Stimulated activated CD4-positive, alpha-beta T cell treated with anti-CD3 and anti-CD28 coated beads, Interleukin-2, amount 100 ng/mL, for 48 hours (primary cell): ENCODE data around the gene PLCB1.

Experiments
- DNase-seq, 2 donors: peaks; one replicate each; pipeline ENCODE4 v3.0.0-alpha.2; 2020

The PLCB1 gene

DNA sequence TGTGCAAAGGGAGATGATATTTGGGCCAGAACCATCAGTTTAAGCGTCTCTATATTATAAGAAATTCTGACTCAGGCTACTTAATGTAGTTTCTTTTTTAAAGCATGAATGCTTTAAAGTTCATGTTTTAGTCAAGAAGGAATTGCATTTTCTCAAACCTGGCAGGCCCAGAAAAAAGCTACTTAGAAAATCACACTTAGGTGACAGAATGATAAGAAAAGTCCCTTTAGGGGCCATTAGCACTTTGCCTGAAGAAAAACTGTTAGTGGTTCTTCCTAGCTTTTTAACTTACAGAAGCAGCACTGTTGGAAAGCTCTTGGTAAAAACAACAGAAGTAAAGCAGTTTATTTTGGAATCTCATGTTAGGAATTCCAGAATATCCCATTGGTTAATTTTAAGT, 387.8 kb downstream of the PLCB1 start:
- DNase-seq, result no peak

DNA sequence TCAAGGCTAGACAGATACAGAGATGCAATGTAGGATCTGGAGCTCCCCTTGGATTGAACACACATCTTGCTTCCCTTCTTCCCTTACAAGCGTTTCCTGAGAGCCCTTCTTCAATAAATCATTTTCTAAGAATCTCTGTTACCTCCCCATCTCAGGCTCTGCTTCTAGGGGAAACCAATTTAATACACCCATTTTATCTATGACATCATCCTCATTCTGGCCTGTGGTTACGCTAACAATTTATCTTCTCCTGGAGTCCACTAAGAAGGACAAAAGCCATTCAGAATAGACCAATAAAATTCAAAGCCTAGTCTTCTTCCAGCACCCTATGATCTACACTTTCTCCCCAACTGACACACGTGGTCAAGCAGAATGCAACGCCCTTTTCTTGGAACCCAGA, 390.1 kb downstream of the PLCB1 start:
- no peak for DNase-seq

DNA sequence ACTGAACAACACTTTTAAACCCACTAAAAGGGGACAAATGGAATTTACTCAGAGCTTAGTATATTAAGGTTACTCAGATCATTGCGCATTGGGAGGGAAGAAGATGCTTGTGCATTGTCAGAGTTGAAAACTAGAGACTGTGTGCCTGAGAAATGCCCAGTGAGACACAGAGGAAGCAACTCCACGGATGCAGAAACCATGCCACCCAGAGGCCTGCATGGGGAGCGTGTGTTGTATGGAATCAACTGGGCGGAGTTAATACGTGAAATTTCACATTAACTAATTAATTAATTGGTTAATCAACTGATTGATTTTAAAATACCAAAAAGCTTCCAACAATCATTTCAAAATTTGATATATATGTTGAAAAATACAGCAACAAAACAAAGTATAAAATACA, 391.6 kb downstream of the PLCB1 start:
- no peak for DNase-seq

DNA sequence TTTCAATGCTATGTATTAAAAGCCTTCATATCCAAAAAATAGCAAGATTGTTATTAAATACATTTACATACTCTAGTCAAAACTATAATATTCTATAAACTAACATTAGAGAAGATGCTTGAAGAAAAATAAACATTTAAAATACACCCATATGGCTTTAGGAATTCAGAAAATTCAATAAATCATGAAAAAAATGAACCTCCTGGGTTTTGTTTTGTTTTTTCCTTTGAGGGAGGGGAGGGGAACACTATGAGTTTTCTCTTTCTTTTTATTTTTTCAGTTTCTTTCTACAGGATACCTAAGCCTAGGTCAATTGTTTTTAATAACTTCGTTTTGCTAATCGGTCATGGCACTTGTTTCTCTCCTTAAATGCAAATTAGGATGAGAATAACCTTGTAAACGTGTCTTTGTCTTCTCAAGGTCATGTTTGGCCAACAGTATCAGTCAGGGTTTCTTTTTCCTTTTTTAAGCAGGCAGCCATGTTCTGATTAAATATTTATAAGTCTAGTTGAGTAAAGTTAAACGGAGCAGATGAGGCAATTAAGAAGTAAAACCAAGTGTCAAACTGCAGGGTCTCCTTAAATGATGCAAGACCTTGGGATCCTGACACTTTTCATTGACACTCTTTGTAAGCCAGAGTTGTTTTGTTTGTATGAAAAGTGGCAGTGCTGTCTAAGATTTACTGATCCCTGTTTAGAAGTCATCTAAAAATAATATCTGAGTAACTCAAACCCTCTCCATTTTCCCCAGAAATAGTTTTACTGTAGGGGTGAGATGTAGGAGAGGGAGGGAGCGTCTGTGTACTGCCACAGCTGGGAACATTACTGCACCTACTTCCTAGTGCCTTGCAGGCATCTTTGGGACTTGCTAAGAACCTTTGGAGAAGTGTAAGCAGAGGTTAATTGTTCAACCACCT, 392.3 kb downstream of the PLCB1 start:
- no peak for DNase-seq

DNA sequence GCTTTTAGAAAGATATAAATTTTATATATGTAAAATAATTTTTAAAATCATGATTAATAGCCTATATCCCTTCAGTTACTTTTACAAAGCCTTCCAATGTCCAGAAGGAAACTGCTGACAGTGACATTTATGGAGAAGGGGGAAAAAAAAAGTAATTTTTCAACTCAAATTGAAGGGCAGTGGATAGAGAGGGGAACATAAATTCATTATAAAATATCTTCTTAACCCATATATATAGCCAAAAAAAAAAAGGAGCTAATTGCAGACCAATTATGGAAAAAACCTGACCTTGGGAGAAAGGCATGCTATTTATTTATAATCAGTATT, 392.9 kb downstream of the PLCB1 start:
- no peak for DNase-seq

DNA sequence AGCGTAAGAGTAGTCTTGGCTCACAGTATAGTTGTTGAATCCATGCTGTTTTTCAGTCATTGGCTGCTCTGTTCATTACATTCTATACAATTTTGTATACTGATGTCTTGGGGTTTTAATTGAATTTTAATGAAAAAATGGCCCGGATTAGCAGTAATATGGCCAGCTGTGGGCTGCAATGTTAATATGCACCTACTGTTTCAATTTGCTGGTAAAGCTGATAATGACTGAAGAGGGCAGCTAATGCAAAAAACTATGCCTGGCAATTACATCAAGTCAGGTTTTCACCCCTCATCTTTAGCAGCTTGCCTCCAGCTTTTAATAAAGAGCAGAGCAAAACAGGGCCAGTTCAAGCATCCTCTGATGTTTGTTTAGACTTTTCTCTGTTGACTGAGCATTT, 394.5 kb downstream of the PLCB1 start:
- no peak for DNase-seq

DNA sequence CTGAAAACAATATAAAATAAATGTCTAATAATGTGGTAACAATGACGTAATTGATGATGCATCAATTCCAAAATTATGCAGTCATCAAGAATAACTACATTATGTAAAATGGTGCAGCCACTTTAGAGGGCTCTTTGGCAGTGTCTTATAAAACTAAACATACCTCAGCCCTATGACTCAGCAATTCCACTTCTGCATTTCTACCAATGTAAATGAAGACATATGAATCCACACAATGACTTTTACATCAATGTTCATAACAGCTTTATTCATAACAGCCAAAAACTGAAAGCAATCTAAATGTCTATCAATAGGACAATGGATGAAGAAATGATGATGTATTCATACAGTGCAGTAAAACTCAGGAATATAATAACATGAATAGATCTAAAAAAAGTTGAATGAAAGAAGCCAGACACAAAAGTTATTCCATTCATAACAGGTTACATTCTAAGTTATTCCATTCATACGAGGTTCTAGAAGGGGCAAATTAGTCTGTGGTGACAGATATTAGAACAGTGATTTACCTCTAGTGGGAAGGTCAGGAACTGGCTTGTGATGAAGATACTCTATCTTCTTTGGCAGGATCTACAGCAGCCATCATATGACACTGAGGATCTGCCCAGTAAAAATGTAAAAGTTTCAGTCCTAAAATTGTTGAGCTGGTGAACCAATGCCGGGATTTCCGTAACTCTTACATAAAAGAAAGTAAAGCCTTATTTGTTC, 396.1 kb downstream of the PLCB1 start:
- no peak for DNase-seq

DNA sequence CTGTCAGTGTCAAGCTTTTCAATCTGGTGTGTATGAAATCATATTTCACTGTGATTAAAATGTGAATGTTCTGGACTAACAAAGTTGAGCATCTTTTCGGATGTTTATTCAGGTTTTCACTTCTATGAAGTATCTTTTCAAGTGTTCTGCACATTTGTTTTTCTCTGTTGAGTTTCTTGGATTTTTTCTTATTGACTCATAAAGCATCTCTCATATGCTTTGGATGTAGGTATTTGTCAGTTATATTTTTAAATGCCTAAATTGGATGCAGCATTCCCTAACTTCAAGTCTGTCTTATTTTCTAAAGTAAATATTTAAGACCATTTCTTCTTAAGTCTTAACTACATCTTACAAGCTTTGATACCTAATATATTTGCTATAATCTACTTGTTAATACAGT, 398.0 kb downstream of the PLCB1 start:
- no peak for DNase-seq

DNA sequence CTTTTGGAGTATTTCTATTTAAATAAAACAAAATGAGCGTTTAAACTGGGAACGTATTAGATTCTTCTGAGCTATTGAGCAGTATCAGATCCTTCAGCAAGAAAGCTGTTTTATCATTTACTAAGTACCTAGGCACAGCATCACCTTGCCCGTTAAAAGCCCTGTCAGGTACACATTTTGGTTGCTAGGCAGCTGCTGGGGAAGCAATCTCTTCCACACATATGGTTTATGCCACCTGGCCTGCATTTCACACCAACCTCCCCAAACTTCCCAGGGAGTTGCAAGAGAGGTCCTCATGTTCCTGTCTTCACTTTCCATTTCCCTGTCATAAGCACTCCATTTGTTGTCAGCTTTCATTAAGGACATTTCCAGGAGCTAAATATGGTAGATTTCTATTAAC, 400.1 kb downstream of the PLCB1 start:
- no peak for DNase-seq

DNA sequence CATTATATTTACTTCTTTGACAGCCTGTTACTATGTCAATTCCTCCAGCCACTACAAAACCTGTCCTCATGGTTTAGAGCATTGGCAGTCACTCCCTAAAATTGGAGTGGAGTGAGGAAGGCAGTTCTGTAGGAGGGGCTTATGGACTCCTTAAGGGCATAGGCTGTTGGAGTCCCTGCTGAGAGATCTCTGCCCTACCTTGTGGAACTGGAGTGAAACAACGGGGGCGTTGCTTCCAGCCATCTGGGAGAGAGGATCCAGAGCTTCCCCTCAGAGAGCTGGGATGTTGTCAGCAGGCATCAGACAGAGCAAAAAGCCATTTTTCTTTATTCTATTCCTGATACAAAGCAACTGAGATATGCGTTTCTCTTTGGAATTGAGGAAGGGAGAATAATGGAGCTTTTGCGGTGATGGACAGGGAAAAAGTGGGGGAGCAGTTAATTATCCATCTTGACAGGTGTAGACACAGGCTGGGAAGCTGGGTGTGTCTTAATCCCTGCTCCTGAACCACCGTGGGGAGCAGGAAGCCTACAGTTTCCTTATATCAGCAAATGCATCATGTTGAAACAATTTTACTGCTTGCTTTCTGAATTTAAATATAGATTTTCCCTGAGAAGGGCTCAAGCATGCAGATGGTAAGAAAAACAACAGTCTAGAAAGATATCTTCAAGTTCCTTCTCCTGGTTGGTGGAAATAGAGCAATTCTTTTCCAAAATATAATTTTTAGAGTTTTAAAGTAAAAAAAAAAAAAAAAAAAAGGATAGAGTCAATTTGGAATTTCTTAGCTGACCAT, 402.5 kb downstream of the PLCB1 start:
- DNase-seq, result no peak

DNA sequence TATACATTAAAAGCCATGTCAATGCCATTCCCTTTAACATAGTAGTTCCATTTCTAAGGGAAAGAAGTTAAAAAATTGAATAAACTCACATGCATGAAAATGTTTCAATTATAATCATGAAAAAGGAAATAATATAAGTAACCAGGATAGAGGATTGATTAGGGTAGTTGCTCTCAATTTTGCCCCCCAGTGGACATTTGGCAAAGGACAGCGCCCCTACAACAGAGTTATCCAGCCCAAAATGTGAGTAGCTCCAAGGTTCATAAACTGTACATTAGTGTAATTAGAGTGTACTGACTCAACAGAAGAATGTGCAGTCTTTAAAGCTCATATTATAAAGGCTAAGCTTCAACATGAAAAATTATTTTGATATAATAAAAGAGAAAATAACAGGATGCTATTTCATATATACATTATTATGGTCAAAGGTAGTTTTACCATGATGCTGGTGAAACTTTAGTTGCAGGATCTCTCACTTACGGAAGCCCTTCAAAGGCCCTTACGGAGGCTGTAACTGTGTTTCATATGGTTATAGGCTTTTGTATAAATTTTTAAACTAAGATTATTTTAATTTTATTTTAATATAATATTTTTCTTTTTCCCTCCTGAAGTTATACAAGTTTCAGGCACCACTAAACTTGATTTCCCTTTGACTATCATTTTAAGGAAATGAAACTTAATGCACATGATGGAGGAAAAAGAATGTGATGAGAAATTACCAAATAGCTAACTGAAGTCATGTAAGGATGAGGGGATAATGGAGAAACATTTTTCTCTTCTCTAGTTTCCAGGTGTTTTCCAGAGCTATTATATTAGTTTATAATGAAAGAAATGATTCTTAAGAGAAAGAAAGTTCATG, 403.6 kb downstream of the PLCB1 start:
- no peak for DNase-seq

DNA sequence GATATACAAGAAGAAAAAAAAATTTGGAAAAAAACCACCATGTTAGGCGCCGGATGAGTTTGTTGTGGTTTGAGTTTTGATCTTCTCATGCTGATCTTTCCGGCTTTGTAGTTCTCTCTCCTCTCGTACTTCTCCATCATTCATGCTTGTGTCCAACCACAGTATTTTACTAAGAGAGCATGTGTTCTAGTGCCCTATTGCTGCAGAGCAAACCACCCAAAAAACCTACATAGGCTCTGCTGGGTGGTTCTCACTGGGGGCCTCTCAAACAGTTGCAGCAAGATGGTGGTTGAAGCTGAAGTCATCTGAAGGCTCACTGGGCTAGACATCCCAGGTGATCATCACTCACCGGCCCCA, 404.2 kb downstream of the PLCB1 start:
- DNase-seq, result no peak

DNA sequence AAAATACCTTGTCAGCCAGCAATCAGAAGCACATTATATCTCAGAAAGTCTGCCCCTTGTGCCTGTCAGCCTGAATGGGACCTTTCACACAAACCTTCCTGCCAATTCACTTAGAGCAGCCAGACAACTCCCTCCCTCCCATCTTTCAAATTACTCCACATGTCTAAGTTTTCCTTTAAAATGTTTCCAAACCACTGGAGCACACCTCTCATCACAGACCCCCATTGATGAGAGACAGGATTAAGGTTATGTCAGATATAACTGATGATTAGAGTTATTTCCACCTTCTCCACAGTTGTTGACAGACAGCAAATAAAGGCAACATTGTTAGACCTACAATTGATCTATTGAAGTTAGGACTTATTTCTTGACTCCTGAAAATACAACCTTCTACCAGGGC, 408.4 kb downstream of the PLCB1 start:
- no peak for DNase-seq

DNA sequence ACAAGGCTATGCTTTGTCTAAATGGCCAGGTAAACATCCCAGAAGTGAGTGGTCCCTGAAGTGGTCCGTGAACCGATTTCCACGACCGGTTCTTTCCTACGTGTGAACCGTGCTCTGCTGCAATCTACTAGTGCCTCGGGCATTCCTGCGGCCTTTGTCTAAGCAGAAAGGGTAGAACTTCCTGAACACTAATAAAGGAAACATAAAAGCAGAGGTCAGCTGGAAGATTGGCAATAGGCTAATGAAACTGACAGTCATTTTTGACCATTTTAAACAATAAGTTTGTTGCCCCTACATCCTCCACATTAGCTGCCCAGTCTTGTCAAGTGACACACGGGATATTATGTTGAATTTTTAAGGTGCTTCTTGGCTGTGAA, 410.0 kb downstream of the PLCB1 start:
- no peak for DNase-seq

DNA sequence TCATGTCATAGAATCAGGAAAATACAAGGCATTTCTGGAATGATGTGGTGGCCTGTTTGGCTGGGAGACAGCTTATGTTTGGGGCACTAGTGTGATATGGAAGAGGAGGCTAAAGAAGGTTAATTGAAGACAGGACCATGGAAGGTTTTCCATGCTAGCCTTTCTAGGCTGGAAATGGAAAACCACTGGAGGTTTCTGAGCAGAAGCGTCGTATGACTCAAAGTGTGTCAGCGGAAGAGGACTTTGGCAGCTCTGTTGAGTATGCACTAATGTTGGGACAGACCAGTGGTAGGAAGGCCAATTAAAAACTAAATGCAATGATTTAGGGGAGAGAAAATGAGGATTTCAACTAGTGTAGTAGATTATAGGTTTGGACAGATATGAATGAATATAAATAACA, 413.1 kb downstream of the PLCB1 start:
- DNase-seq, result no peak

DNA sequence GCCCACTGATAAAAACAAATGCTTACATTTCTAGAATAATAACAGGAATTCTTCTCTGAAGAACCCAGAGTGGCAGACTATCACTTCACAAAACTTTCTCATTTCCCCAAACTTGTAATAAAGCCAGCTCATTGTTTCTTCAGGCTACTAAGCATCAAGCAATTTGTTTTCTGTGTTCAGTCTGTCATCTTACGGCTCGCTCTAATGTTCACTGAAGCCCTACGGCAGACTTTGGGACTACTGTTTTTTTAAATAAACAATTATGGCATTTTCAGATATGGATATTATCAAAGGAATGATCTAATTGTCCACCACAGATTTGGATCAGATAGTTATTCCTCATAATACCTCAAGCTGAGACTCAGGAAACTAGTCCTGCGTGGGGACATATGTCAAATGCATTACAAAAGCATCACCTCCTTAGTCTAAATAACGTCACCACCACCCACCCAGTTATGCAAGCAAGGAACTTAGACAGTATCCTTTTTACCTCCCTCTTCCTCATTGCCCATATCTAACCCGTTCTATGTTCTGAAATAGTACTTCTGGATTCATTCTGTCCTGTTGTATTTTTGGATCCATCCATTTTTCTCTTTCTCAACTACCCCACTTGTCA, 415.1 kb downstream of the PLCB1 start:
- no peak for DNase-seq

DNA sequence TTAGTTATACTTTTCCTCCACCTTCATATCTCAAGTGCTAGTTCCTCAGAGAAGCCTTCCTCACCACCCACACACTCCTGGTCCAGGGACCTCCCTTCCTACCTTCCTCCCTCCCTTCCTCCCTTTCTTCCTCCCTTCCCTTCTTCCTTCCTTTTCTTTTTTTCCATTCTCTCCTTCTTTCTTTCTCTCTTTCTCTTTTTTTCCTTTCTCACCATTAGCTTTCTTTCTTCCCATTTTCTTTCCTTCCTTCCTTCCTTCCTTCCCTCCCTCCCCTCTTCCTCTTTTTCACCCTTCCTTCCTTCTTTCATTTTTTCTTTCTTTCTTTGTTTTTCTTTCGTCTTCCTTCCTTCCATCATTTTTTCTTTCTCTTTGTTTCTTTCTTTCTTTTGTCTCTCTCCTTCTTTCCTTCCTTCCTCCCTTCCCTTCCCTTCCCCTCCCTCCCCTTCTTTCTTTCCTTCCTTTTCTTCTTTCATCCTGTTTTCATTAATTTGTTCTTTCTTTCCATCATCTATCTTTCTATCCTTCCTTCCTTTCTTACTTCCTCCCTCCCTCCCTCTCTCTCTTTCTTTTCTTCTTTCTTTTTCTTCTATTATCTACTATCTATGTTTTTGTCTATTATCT, 416.0 kb downstream of the PLCB1 start:
- no peak for DNase-seq

DNA sequence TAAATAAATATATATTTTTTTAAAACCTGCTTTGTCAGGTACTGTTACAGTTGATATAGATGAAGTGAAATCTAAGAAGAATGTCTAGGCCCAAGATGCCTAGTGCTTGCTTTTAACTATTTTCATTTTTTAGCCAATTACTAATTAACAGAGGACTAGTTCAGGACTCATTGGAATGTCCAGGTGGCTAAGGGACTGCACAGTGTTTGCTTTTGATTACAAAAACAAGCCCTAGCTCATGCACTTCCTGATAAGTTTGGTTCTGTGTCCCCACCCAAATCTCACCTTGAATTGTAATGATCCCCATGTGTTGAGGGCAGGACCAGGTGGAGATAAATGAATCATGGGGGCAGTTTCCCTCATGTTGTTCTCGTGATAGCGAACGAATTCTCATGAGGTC, 417.1 kb downstream of the PLCB1 start:
- no peak for DNase-seq

DNA sequence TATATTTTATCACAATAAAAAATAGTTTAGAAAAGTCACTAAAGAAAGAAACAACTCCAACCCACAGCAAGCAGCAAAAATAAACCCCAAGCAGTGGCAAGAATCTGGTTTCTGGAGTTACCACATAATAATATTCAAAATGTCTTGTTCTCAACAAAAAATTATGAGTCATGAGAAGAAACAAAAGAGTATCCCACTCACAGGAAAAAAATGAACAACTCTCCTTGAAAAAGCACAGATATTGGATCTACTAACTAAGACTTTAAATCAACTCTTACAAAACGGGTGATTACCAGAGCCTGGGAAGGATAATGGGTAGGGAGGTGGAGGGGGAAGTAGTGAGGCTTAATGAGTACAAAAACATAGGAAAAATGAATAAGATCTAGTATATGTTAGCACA, 425.6 kb downstream of the PLCB1 start:
- no peak for DNase-seq

DNA sequence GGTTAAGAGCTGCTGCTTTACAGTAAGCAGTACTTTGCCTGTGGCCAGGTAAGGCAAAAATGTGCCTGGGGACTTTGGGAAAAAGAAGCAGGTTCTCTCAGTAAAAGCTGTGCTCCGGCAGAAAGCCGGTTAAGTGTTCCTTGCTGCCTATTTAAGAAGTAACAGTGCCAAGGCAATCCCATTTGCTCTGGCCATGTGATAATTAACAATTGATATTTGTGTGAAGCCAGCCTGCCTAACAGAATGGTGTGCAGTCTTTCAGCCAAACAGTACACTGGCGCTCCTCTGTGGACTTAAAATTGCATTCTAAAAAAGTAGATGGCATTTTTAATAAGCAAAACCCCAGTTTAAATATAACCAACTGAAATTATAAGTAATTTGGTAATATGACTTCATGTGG, 430.3 kb downstream of the PLCB1 start:
- DNase-seq, result no peak

DNA sequence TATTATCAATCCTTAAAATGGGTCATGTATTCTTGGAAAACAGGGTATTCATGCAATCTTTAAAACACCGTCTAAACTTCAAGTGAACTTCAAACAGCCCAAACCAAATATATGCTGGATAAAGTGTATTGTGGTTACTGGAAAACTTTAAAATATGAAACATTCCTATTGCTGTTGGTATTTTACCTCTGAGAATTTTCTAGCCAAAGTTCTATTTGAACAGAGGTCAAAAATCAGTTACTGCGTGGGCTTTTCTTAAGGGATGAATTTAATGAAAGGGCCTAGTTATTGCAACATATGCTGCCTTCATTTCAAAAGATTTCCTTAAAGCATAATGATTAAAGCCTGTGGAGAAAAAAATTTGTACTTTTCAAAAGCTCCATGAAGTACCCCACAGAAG, 436.0 kb downstream of the PLCB1 start:
- DNase-seq, result no peak

DNA sequence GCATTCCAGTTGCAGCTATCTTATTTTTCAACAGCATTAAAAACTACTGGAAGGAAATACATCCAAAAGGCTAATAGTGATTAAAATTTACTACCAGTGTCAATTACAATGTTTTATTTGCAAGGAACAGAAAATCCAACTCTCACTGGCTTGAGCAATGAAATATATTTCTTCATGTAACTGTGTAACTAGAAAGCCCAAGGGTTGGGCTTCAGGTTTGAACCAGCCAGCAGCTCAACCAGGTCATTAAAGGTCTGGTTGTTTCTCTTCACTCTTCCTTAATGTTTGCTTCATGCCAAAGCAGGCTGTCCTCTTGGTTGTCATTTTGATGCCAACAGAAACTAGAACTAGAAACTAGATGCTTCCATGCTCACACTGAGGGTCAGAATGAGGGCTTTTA, 437.7 kb downstream of the PLCB1 start:
- no peak for DNase-seq
